Activated CD8-positive, alpha-beta T cell treated with anti-CD3 and anti-CD28 coated beads for 36 hours (primary cell): ENCODE measurements around the gene LURAP1L. TPM values are rescaled to one million over a fixed set of nuclear protein-coding genes. Genes with fewer than 3 reads are reported as not detected.

Experiments used
- ATAC-seq: fragments of 200-7000 bp; cut with Tn5 transposase; one replicate; pipeline ENCODE4 v1.10.0; 2021; ENCODE audit warnings: mild to moderate bottlenecking, moderate library complexity
- CTCF ChIA-PET: fragments of 350-600 bp; sonication (Branson Sonifier 250); formaldehyde crosslinking; loops from one replicate; lab custom pipeline; 2021; ENCODE audit warnings: antibody characterized with exemption; lab: Charles Lee
- POLR2A ChIA-PET: fragments of 350-600 bp; sonication (Branson Sonifier 250); formaldehyde crosslinking; loops from one replicate; lab custom pipeline; 2021; ENCODE audit warnings: antibody characterized with exemption; lab: Charles Lee
- DNase-seq: peaks from one replicate; pipeline ENCODE4 v3.0.0-alpha.2; 2020
- H3K27ac Mint-ChIP-seq: one replicate; pipeline ENCODE4 v1.8.0; 2021; ENCODE audit warnings: mild to moderate bottlenecking, mixed read lengths
- H3K27me3 Mint-ChIP-seq: one replicate; pipeline ENCODE4 v1.8.0; 2021; ENCODE audit warnings: mixed read lengths
- H3K36me3 Mint-ChIP-seq: one replicate; pipeline ENCODE4 v1.8.0; 2021; ENCODE audit warnings: low read depth, mixed read lengths
- H3K4me1 Mint-ChIP-seq: one replicate; pipeline ENCODE4 v1.8.0; 2021; ENCODE audit warnings: low read depth, mixed read lengths
- H3K4me3 Mint-ChIP-seq: one replicate; pipeline ENCODE4 v1.8.0; 2021; ENCODE audit warnings: mild to moderate bottlenecking, moderate library complexity, mixed read lengths
- H3K9me3 Mint-ChIP-seq: one replicate; pipeline ENCODE4 v1.8.0; 2021; ENCODE audit warnings: mixed read lengths
- intact Hi-C: fragments of 100-400 bp; cut with micrococcal nuclease; formaldehyde crosslinking; loops from one replicate; pipeline ENCODE4 v1.10.0; 2022
- total RNA-seq, 2 experiments: library from RNA; stranded (reverse); gene quantifications; one replicate each; pipeline ENCODE4 v1.2.3, GENCODE V29; 2021
- TF ChIP-seq, protein P1 (sequence below): fragments of 200-600 bp; IDR thresholded peaks from one replicate; pipeline ENCODE4 v1.8.0; 2022; ENCODE audit warnings: antibody characterized with exemption, mild to moderate bottlenecking

LURAP1L gene
- total RNA-seq, 2 experiments from 2014 or later, result not detected

- Mint-ChIP-seq H3K27ac (no peak overlapping the region), H3K4me3 (no peak overlapping the region), H3K9me3 (peaks cover 11% of the 10 kb centered on the region), H3K4me1 (no peaks in the 10 kb centered on the region), H3K27me3 (no peaks in the 10 kb centered on the region), H3K36me3 (no peaks in the 10 kb centered on the region)
- ChIA-PET CTCF (interaction anchor here (1.8 kb wide), 1 partner anchor 22 kb away, joined by 4 read pairs; no protein-coding TSS in a partner anchor), POLR2A (no interaction called here)
- TF ChIP-seq, protein P1, sequence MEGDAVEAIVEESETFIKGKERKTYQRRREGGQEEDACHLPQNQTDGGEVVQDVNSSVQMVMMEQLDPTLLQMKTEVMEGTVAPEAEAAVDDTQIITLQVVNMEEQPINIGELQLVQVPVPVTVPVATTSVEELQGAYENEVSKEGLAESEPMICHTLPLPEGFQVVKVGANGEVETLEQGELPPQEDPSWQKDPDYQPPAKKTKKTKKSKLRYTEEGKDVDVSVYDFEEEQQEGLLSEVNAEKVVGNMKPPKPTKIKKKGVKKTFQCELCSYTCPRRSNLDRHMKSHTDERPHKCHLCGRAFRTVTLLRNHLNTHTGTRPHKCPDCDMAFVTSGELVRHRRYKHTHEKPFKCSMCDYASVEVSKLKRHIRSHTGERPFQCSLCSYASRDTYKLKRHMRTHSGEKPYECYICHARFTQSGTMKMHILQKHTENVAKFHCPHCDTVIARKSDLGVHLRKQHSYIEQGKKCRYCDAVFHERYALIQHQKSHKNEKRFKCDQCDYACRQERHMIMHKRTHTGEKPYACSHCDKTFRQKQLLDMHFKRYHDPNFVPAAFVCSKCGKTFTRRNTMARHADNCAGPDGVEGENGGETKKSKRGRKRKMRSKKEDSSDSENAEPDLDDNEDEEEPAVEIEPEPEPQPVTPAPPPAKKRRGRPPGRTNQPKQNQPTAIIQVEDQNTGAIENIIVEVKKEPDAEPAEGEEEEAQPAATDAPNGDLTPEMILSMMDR, result no peak
- intact Hi-C loops, result no loop called here
- DNase-seq (peak; percentile 6), ATAC-seq (no peak)
These were observed 44.8 kb downstream of the LURAP1L start for GRCh38 chr9:12819436-12820185.

DNA sequence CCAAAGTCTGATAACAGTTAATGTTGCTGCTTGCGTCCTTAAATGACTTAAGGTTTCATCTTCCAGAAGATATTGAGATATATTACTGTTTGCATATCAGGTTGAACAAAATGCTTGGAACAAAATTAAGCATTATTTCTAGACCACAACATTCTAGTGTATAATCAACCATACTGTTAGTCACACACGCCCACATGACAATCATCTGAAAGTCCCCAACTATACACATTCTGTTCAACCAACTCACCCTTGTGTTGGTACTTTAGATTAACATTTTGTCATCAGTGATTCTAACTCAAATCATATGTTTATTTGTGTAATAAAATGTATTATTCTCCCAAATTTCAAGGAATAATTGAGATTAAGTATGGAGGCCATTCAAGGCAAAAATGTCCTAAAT is 47.3 kb downstream of the LURAP1L start:
- H3K36me3 Mint-ChIP-seq, result no peaks in the 10 kb centered on the region

GRCh38 chr9:12826924-12827565 is 52.2 kb downstream of the LURAP1L start:
- DNase-seq, result no peak
- no peak overlapping the region for H3K27ac Mint-ChIP-seq
- H3K27me3 Mint-ChIP-seq, result no peaks in the 10 kb centered on the region
- POLR2A ChIA-PET, result no interaction called here
- no peak overlapping the region for H3K4me3 Mint-ChIP-seq
- peaks cover 7% of the 10 kb centered on the region for H3K9me3 Mint-ChIP-seq
- intact Hi-C loops, result no loop called here
- no peaks in the 10 kb centered on the region for H3K36me3 Mint-ChIP-seq
- no peaks in the 10 kb centered on the region for H3K4me1 Mint-ChIP-seq
- no peak for ATAC-seq
- CTCF ChIA-PET, result no interaction called here
- TF ChIP-seq, protein P1, result no peak

More for the DNA sequence above, 47.3 kb downstream of the LURAP1L start:
- Mint-ChIP-seq H3K27me3 (no peaks in the 10 kb centered on the region), H3K27ac (no peak overlapping the region), H3K4me1 (no peaks in the 10 kb centered on the region), H3K9me3 (peaks cover 9% of the 10 kb centered on the region), H3K4me3 (no peak overlapping the region)
- ATAC-seq (no peak), DNase-seq (no peak)
- ChIA-PET POLR2A (no interaction called here), CTCF (no interaction called here)
- TF ChIP-seq, protein P1, result no peak
- intact Hi-C loops, result no loop called here

DNA sequence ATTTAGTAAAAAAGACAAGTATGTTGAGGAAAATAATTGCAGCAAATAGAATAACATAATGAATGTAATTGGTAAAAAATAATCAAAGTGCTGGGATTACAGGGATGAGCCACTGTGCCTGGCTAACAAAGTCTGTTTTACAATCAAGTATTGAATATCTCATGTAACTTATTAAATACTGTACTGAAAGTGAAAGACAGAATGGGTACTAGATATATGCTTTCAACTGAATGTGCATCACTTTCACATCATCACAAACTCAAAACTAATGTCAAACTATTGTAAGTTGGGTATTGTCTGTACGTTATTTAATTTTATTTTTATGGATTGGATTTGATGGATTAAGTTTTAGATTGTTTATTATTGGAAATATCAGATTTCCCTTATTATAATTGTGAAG is 58.9 kb downstream of the LURAP1L start:
- ChIA-PET CTCF (no interaction called here), POLR2A (no interaction called here)
- no peak for DNase-seq
- no peak overlapping the region for H3K4me3 Mint-ChIP-seq
- intact Hi-C loops, result no loop called here
- peaks cover 12% of the 10 kb centered on the region for H3K9me3 Mint-ChIP-seq
- ATAC-seq, result no peak
- no peaks in the 10 kb centered on the region for H3K27me3 Mint-ChIP-seq
- no peaks in the 10 kb centered on the region for H3K4me1 Mint-ChIP-seq
- no peak overlapping the region for H3K27ac Mint-ChIP-seq
- H3K36me3 Mint-ChIP-seq, result no peaks in the 10 kb centered on the region
- TF ChIP-seq, protein P1, result no peak

DNA sequence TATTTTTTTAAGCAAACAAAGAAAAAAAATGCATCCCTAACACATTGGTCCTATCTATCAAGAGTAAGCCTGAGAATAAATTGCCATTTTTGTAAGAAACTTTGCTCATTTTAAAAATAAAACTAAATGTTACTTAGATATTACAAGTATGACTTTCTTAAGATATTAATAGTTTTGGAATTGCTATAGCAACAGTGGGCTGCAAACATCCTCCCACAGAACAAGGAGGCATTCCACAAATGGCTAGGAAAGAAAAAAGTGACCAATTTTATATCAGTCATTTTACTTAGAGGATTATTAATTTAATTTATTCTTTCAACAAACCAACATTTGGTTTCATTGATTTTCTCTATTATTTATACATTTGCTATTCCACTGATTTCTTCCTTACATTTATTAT is 63.7 kb downstream of the LURAP1L start:
- TF ChIP-seq, protein P1, result no peak
- Mint-ChIP-seq H3K9me3 (peaks cover 5% of the 10 kb centered on the region), H3K4me1 (no peaks in the 10 kb centered on the region), H3K4me3 (no peak overlapping the region), H3K27ac (no peak overlapping the region), H3K27me3 (no peaks in the 10 kb centered on the region), H3K36me3 (no peaks in the 10 kb centered on the region)
- ChIA-PET POLR2A (no interaction called here), CTCF (no interaction called here)
- DNase-seq (no peak), ATAC-seq (no peak)
- intact Hi-C loops, result no loop called here
